ENCODE data around the gene ENO1. TPM values are rescaled to one million over a fixed set of nuclear protein-coding genes. Genes with fewer than 3 reads are reported as not detected.

Gene ENO1
- total and polyA plus RNA-seq, 9 of the 15 experiments (the other 6 are each of a cell fraction or from before 2014, with no cell fraction given): 2,249 to 7,472 (median 2,868) TPM

DNA sequence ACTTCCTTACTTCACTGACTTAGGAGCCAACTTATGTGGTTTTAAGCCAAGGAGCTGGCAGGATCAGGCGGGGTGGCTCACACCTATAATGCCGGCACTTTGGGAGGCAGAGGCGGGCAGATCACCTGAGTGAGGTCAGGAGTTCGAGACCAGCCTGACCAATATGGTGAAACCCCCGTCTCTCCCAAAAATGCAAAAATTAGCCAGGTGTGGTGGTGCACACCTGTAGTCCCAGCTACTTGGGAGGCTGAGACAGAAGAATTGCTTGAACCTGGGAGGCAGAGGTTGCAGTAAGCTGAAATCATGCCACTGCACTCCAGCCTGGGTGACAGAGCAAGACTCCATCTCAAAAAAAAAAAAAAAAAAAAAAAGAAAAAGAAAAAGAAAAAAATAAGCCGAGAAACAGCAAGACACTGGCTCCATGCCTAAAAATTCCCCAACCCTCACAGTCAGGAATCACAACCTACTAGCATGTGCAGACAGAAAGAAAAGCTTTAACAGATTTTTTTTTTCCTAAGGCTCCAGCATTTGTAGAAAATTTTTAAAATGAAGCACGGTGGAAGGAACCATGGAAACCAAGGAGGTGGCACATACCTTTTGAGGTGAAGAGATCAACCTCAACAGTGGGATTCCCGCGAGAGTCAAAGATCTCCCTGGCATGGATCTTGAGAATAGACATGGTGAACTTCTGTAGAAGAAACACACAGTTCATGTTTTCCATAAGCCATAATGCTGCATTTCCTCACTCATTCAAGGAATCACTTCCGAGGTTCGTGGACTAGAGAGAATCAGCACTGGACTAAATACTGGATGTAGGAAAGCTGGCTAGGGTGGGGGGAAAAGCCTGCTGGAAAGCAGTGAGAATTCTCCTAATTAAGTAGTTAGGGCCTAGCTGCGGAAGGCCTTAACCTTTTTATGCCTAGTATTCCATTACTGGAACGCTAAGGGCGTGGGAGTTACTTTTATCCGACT, 4.0 kb downstream of the ENO1 start (continued):
- peak; percentile 58 for TF ChIP-seq POLR2A (conservative IDR thresholded peaks at IDR 0.05)
- no peak for TF ChIP-seq ZNF134 (CRISPR knock-in tag; conservative IDR thresholded peaks at IDR 0.05)
- no peak for TF ChIP-seq CBFB (CRISPR knock-in tag; IDR thresholded peaks at IDR 0.05)
- no peak for TF ChIP-seq RBM34 (IDR thresholded peaks at IDR 0.05; ENCODE audit: borderline replicate concordance, insufficient read depth, low read length)
- TF ChIP-seq CBFA2T2 (conservative IDR thresholded peaks at IDR 0.05): no peak
- peak; percentile 34 for TF ChIP-seq KDM5B (IDR thresholded peaks at IDR 0.05; ENCODE audit: insufficient replicate concordance, low read depth, low read length)
- no peak for TF ChIP-seq ZNF212 (CRISPR knock-in tag; IDR thresholded peaks at IDR 0.05)
- no peak for TF ChIP-seq POLR3G (IDR thresholded peaks at IDR 0.05; ENCODE audit: extremely low read depth, insufficient read length, insufficient replicate concordance)
- no peak for TF ChIP-seq GATA2 (CRISPR knock-in tag; IDR thresholded peaks at IDR 0.05)
- peak; percentile 71; the same call in 1 of the 2 replicates for TF ChIP-seq POLR2AphosphoS2 (IDR thresholded peaks at IDR 0.05; ENCODE audit: low read length)
- no peak for TF ChIP-seq BRD9 (IDR thresholded peaks at IDR 0.05; ENCODE audit: low read depth, partially characterized antibody)
- TF ChIP-seq ELF4 (CRISPR knock-in tag; IDR thresholded peaks at IDR 0.05): no peak
- TF ChIP-seq, protein P1, sequence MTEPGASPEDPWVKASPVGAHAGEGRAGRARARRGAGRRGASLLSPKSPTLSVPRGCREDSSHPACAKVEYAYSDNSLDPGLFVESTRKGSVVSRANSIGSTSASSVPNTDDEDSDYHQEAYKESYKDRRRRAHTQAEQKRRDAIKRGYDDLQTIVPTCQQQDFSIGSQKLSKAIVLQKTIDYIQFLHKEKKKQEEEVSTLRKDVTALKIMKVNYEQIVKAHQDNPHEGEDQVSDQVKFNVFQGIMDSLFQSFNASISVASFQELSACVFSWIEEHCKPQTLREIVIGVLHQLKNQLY (CRISPR knock-in tag; conservative IDR thresholded peaks at IDR 0.05): no peak
- TF ChIP-seq PML (IDR thresholded peaks at IDR 0.05; ENCODE audit: low read length): peak; percentile 45
- peak; percentile 35; the same call in 1 of the 2 replicates for TF ChIP-seq ZFX (CRISPR knock-in tag; IDR thresholded peaks at IDR 0.05)
- TF ChIP-seq ESRRA (IDR thresholded peaks at IDR 0.05; ENCODE audit: borderline replicate concordance, low read depth): no peak
- TF ChIP-seq, protein P2, sequence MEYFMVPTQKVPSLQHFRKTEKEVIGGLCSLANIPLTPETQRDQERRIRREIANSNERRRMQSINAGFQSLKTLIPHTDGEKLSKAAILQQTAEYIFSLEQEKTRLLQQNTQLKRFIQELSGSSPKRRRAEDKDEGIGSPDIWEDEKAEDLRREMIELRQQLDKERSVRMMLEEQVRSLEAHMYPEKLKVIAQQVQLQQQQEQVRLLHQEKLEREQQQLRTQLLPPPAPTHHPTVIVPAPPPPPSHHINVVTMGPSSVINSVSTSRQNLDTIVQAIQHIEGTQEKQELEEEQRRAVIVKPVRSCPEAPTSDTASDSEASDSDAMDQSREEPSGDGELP (CRISPR knock-in tag; IDR thresholded peaks at IDR 0.05; ENCODE audit: borderline replicate concordance): no peak
- TF ChIP-seq, protein P3, sequence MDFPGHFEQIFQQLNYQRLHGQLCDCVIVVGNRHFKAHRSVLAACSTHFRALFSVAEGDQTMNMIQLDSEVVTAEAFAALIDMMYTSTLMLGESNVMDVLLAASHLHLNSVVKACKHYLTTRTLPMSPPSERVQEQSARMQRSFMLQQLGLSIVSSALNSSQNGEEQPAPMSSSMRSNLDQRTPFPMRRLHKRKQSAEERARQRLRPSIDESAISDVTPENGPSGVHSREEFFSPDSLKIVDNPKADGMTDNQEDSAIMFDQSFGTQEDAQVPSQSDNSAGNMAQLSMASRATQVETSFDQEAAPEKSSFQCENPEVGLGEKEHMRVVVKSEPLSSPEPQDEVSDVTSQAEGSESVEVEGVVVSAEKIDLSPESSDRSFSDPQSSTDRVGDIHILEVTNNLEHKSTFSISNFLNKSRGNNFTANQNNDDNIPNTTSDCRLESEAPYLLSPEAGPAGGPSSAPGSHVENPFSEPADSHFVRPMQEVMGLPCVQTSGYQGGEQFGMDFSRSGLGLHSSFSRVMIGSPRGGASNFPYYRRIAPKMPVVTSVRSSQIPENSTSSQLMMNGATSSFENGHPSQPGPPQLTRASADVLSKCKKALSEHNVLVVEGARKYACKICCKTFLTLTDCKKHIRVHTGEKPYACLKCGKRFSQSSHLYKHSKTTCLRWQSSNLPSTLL (IDR thresholded peaks at IDR 0.05): no peak
- TF ChIP-seq MEIS2 (IDR thresholded peaks at IDR 0.05; ENCODE audit: partially characterized antibody): no peak
- TF ChIP-seq, protein P4, sequence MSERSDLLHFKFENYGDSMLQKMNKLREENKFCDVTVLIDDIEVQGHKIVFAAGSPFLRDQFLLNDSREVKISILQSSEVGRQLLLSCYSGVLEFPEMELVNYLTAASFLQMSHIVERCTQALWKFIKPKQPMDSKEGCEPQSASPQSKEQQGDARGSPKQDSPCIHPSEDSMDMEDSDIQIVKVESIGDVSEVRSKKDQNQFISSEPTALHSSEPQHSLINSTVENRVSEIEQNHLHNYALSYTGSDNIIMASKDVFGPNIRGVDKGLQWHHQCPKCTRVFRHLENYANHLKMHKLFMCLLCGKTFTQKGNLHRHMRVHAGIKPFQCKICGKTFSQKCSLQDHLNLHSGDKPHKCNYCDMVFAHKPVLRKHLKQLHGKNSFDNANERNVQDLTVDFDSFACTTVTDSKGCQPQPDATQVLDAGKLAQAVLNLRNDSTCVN (CRISPR knock-in tag; IDR thresholded peaks at IDR 0.05): 0 out of 2 replicates have a peak, but pooled peaks have one; percentile 15
